Heart left ventricle (tissue), 16 donors: Measurements from ENCODE around the gene PABPN1L. TPM values are rescaled to one million over a fixed set of nuclear protein-coding genes. Genes with fewer than 3 reads are reported as not detected.
"Not testable (repeated sequence)": the region's sequence is repeated elsewhere in the genome, so short reads cannot be mapped to it uniquely, and the experiment has no call there.

Experiments used
- ATAC-seq, 4 donors: fragments of 200-7000 bp; cut with Tn5 transposase; one replicate each; pipeline ENCODE4 v1.9.1; 2020 to 2022; ENCODE audit warnings: moderate library complexity in 4 of 4, mild to moderate bottlenecking in 3 of 4, moderate number of reproducible peaks in 1 of 4
- DNase-seq, 5 donors: peaks; one replicate each; pipeline ENCODE4 v3.0.0-alpha.2; 2020
- H3K27ac ChIP-seq, 12 donors: fragments of 200-600 bp; sonication (generic) in 4 of 12; one replicate each; pipeline versions ENCODE4 v1.5.0 to v1.8.0; 2016 to 2022; ENCODE audit warnings: mild to moderate bottlenecking in 2 of 12
- H3K27me3 ChIP-seq, 9 donors: fragments of 200-600 bp; sonication (generic) in 2 of 9; one replicate each; pipeline versions ENCODE4 v1.5.1 to v1.8.0; 2016 to 2022; ENCODE audit warnings: mild to moderate bottlenecking in 3 of 9
- H3K36me3 ChIP-seq, 9 donors: fragments of 200-600 bp; sonication (generic) in 2 of 9; one replicate each; pipeline versions ENCODE4 v1.5.0 to v1.8.0; 2018 to 2022; ENCODE audit warnings: mild to moderate bottlenecking in 2 of 9
- H3K4me1 ChIP-seq, 12 donors: fragments of 200-600 bp; sonication (generic) in 4 of 12; one replicate each; pipeline versions ENCODE4 v1.5.0 to v1.8.0; 2016 to 2022; ENCODE audit warnings: mild to moderate bottlenecking in 3 of 12
- H3K4me3 ChIP-seq, 12 donors: fragments of 200-600 bp; sonication (generic) in 4 of 12; one replicate each; pipeline versions ENCODE4 v1.5.0 to v1.8.0; 2017 to 2022; ENCODE audit warnings: mild to moderate bottlenecking in 9 of 12, moderate library complexity in 4 of 12
- H3K9me3 ChIP-seq, 12 donors: fragments of 200-600 bp; sonication (generic) in 4 of 12; one replicate each; pipeline versions ENCODE4 v1.5.0 to v1.8.0; 2016 to 2022; ENCODE audit warnings: mild to moderate bottlenecking in 1 of 12
- POLR2A ChIP-seq, 2 donors: fragments of 450-650 bp; IDR thresholded peaks; one replicate each; pipeline ENCODE4 v1.6.1; 2017; ENCODE audit warnings: antibody characterized with exemption in 2 of 2, mild to moderate bottlenecking in 2 of 2, moderate library complexity in 2 of 2
- WGBS, 4 donors: extraction: QIAGEN DNeasy Blood & Tissue Kit in 2 of 4; methylation state at CpG; one replicate each; pipeline versions ENCODE4 v1.1.5 to v1.1.7; 2013 to 2018; 5-methylcytosine and 5-hydroxymethylcytosine counted together
- intact Hi-C, 10 donors: fragments of 100-400 bp; cut with DNase I; formaldehyde crosslinking; loops; one replicate each; pipeline versions ENCODE4 v1.11.1 to v1.14.2; 2022
- polyA plus RNA-seq, 2 donors: library from polyadenylated mRNA; stranded (reverse); fragments of 200-250 nt; gene quantifications; one replicate each; pipeline ENCODE4 v1.2.3, GENCODE V29; 2013
- total RNA-seq, 9 donors: library from RNA; depleted of rRNA in 2 of 9; stranded (reverse); fragments of >200 nt in 2 of 9; fragmentation: NEBNext Ultra II Directional in 3 of 9; extraction: Animal tissue kit (Norgen Biotek cat#: 25700) in 3 of 9; gene quantifications; one replicate each; pipeline versions ENCODE4 v1.1.0 to v1.2.4, GENCODE V29; 2016 to 2023
- TF ChIP-seq, protein P1 (sequence below), 12 donors: fragments of 200-600 bp; sonication (generic) in 4 of 12; IDR thresholded peaks; one replicate each; pipeline versions ENCODE4 v1.5.0 to v1.8.0; 2018 to 2022; ENCODE audit warnings: antibody characterized with exemption in 12 of 12, mild to moderate bottlenecking in 5 of 12
- donor health status: ischemic (EF 13 %, LVEDD 7.1; RV severe dilation, severe dysfunction).
- donor health status: healthy with polysubstance abuse.
- donor health status: DM: no; HTN: yes; CAD: no.
- donor health status: DM: no; HTN: no; CAD: no.
- donor health status: ischemic (EF 25% LVEDD 6.9; RV normal size, moderate dysfunction).
- donor health status: ischemic (EF 25% LVEDD 5.7; RV mildly dilated, moderate dysfunction).
- donor health status: healthy.
- donor health status: DM: yes; HTN: yes; CAD: no.
- donor health status: ischemic (EF 35%, LVEDD 5.7; RV mildly dilated, moderate dysfunction).
- donor health status: nonischemic (EF 11% LVEDD 7.7; RV severe dilation, severe dysfunction).
- donor health status: DM: yes; HTN: yes; CAD: no.
- donor health status: PGD.
- donor health status: ischemic (EF 29% LVEDD 5.4; RV normal size, mild dysfunction).
- donor health status: nonischemic (EF 23%, LVEDD 6.1; RV moderate dilation, normal function).

Gene PABPN1L
- total and polyA plus RNA-seq, 11 donors, result not detected

DNA sequence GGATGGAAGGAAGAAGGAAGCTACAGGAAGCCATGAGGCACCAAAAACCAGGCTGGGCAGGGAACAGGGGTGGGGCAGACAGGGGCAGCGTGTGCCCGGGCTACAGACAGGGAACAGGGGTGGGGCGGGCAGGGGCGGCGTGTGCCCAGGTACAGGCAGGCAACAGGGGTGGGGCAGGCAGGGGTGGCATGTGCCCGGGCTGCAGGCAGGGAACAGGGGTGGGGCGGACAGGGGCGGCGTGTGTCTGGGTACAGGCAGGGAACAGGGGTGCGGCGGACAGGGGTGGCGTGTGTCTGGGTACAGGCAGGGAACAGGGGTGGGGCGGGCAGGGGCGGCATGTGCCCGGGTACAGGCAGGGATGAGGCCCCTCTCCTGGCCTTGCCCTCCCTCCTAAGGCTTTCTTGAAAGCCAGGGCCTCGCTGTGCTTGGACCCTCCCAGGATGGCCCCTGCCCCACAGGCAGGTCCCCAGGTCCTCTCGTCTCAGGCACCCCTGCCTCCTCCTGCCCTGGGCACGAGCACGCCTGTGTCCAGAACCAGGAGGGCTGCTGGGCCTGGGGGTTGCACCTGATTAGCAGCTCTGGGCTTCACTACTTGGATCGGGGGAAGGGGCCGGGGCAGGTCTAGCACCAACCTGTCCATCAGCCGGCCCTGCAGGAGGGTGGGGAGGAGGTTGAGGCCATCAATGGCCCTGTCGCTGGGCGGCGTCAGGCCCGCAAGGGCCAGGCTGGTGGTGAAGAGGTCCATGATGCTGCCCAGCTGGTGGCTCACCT, 40.2 kb downstream of the PABPN1L start:
- H3K27ac ChIP-seq, result no peak overlapping the region
- peaks cover 0 to 54% (median 14%) of the 10 kb centered on the region in 9 donors for H3K36me3 ChIP-seq
- WGBS, 4 donors, result 93 to 97% (median 96%) methylated on average over 15 to 26 of the region's 26 CpGs
- no peaks in the 10 kb centered on the region for H3K27me3 ChIP-seq
- no peaks in the 10 kb centered on the region for H3K9me3 ChIP-seq
- no peak overlapping the region for H3K4me3 ChIP-seq
- ATAC-seq (no peak), DNase-seq (no peak)
- intact Hi-C loops, result no loop called here
- no peak for TF ChIP-seq POLR2A (IDR thresholded peaks at IDR 0.05)
- TF ChIP-seq, protein P1, sequence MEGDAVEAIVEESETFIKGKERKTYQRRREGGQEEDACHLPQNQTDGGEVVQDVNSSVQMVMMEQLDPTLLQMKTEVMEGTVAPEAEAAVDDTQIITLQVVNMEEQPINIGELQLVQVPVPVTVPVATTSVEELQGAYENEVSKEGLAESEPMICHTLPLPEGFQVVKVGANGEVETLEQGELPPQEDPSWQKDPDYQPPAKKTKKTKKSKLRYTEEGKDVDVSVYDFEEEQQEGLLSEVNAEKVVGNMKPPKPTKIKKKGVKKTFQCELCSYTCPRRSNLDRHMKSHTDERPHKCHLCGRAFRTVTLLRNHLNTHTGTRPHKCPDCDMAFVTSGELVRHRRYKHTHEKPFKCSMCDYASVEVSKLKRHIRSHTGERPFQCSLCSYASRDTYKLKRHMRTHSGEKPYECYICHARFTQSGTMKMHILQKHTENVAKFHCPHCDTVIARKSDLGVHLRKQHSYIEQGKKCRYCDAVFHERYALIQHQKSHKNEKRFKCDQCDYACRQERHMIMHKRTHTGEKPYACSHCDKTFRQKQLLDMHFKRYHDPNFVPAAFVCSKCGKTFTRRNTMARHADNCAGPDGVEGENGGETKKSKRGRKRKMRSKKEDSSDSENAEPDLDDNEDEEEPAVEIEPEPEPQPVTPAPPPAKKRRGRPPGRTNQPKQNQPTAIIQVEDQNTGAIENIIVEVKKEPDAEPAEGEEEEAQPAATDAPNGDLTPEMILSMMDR (IDR thresholded peaks at IDR 0.05), result no peak
- H3K4me1 ChIP-seq, result no peaks in the 10 kb centered on the region

DNA sequence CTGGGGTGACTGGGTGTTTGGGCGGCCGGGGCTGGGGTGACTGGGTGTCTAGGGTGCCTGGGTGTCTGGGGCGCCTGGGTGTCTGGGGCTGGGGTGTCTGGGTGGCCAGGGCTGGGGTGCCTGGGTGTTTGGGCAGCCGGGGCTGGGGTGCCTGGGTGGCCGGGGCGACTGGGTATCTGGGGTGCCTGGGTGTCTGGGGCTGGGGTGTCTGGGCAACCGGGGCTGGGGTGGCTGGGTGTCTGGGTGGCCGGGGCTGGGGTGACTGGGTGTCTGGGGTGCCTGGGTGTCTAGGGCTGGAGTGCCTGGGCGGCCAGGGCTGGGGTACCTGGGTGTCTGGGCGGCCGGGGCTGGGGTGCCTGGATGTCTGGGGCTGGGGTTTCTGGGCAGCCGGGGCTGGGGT, 41.3 kb downstream of the PABPN1L start:
- whole genome bisulfite sequencing, 4 donors, result 88 to 98% (median 92%) methylated on average over 10 to 12 of the region's 12 CpGs
- peaks cover 0 to 62% (median 22%) of the 10 kb centered on the region in 9 donors for H3K36me3 ChIP-seq

GRCh38 chr16:88824256-88825077, 42.0 kb downstream of the PABPN1L start:
- WGBS, 4 donors, result 86 to 92% (median 89%) methylated on average over 33 of the region's 33 CpGs
- intact Hi-C loops, result no loop called here

More for the DNA sequence above, 41.3 kb downstream of the PABPN1L start:
- TF ChIP-seq POLR2A (IDR thresholded peaks at IDR 0.05), result no peak
- TF ChIP-seq, protein P1 (IDR thresholded peaks at IDR 0.05), result no peak
- H3K9me3 ChIP-seq, result no peaks in the 10 kb centered on the region
- DNase-seq, result no peak
- H3K4me3 ChIP-seq, result no peak overlapping the region
- H3K27me3 ChIP-seq, result no peaks in the 10 kb centered on the region
- intact Hi-C loops, result no loop called here
- no peak for ATAC-seq
- H3K27ac ChIP-seq, result no peak overlapping the region
- H3K4me1 ChIP-seq, result no peaks in the 10 kb centered on the region

GRCh38 chr16:88823646-88824045, 42.8 kb downstream of the PABPN1L start:
- H3K9me3 ChIP-seq, H3K4me3 ChIP-seq, H3K27me3 ChIP-seq, DNase-seq, H3K27ac ChIP-seq, H3K4me1 ChIP-seq, ATAC-seq, intact Hi-C loops: not testable (repeated sequence)
- peaks cover 0 to 59% (median 20%) of the 10 kb centered on the region in 9 donors for H3K36me3 ChIP-seq
- WGBS, 4 donors, result 96 to 100% (median 98%) methylated on average over 4 to 30 of the region's 31 CpGs

More at GRCh38 chr16:88824256-88825077, 42.0 kb downstream of the PABPN1L start:
- no peaks in the 10 kb centered on the region for H3K4me1 ChIP-seq
- H3K36me3 ChIP-seq, result peaks cover 0 to 62% (median 22%) of the 10 kb centered on the region in 9 donors
- H3K4me3 ChIP-seq, result no peak overlapping the region
- no peaks in the 10 kb centered on the region for H3K27me3 ChIP-seq
- H3K27ac ChIP-seq, result no peak overlapping the region
- TF ChIP-seq POLR2A (IDR thresholded peaks at IDR 0.05), result no peak
- TF ChIP-seq, protein P1 (IDR thresholded peaks at IDR 0.05), result no peak
- H3K9me3 ChIP-seq, result no peaks in the 10 kb centered on the region
- ATAC-seq (no peak), DNase-seq (no peak)
